ENCODE measurements around the gene HBS1L. TPM values are rescaled to one million over a fixed set of nuclear protein-coding genes. Genes with fewer than 3 reads are reported as not detected.

The HBS1L gene
- total and polyA plus RNA-seq, 9 of the 15 experiments (the other 6 are each of a cell fraction or from before 2014, with no cell fraction given): 101 to 199 (median 145) TPM

- H3K4me3 ChIP-seq: no peak overlapping the region
- ChIA-PET CTCF (ENCODE audit: low intra/inter-chr PET ratio) (no interaction called here), POLR2A (interaction anchor here (0.6 kb wide), 1 partner anchor 112 kb away, joined by 3 read pairs; no protein-coding TSS in a partner anchor)
- in situ Hi-C loops (cut with MboI) (no loop called here), intact Hi-C loops (cut with micrococcal nuclease) (loop anchor here (5.0 to 10.0 kb wide), 3 partner anchors 84 to 236 kb away; partner anchors contain the start of gene MYB)
- peaks cover 29 to 86% of the 10 kb centered on the region in 2 experiments for H3K4me1 ChIP-seq (replicated peaks in 1 of 2; ENCODE audit: control insufficient read depth in 2 of 2, insufficient read depth in 2 of 2, low read length in 2 of 2)
- H3K9me1 ChIP-seq (ENCODE audit: control insufficient read depth, insufficient read depth, low read length): no peaks in the 10 kb centered on the region
- H3K4me2 ChIP-seq (ENCODE audit: insufficient read depth, low read length): no peak overlapping the region
- H3K27me3 ChIP-seq (ENCODE audit: control insufficient read depth in 2 of 2, insufficient read depth in 2 of 2, low read length in 2 of 2): no peaks in the 10 kb centered on the region
- BruUV-seq (replicated peaks): no TSS peak
- H2AFZ ChIP-seq (ENCODE audit: low read depth, low read length): peak overlapping the region; percentile 16; the same call in 1 of the 2 replicates
- ATAC-seq (peak; percentile 63), DNase-seq (ENCODE audit: extremely low read depth in 1 of 4, low spot score in 3 of 4) (peak; percentile 52 to 60 (median 58)), FAIRE-seq (peak; percentile 52)
- H4K20me1 ChIP-seq (replicated peaks; ENCODE audit: control insufficient read depth, insufficient read depth, low read length): no peaks in the 10 kb centered on the region
- H3K27ac ChIP-seq (ENCODE audit: extremely low read depth, low read depth, low read length): peak overlapping the region; percentile 19; the same call in 1 of the 3 replicates
- no peaks in the 10 kb centered on the region for H3K36me3 ChIP-seq (ENCODE audit: control insufficient read depth, insufficient read depth, low read length)
- WGBS (ENCODE audit: insufficient coverage, low coverage, missing lambda C conversion rate): 69% methylated on average over 3 of the region's 3 CpGs
- no peaks in the 10 kb centered on the region for H3K9me3 ChIP-seq (replicated peaks; ENCODE audit: control insufficient read depth, insufficient read depth, low read depth, low read length)
- H3K79me2 ChIP-seq (ENCODE audit: control insufficient read depth, insufficient read depth, low read length): no peaks in the 10 kb centered on the region
- peak overlapping the region in 1 of 2 experiments; percentile 19; a peak in 1 of 4 replicates for H3K9ac ChIP-seq (ENCODE audit: insufficient read depth in 1 of 2, low read depth in 2 of 2, low read length in 2 of 2)
- TF ChIP-seq ESRRA (IDR thresholded peaks at IDR 0.05; ENCODE audit: borderline replicate concordance, low read depth) (no peak), ZBTB12 (CRISPR knock-in tag; IDR thresholded peaks at IDR 0.05) (peak; percentile 22; the same call in 1 of the 2 replicates), ATF1 (CRISPR knock-in tag; IDR thresholded peaks at IDR 0.05) (no peak), ATF1 (tag; IDR thresholded peaks at IDR 0.05) (0 out of 2 replicates have a peak, but pooled peaks have one; percentile 51), ZNF507 (tag; conservative IDR thresholded peaks at IDR 0.05) (no peak), MEIS2 (IDR thresholded peaks at IDR 0.05; ENCODE audit: partially characterized antibody) (peak; percentile 9), ZNF12 (CRISPR knock-in tag; IDR thresholded peaks at IDR 0.05) (no peak), MYBL2 (IDR thresholded peaks at IDR 0.05; ENCODE audit: low read depth) (no peak), MYBL2 (CRISPR knock-in tag; IDR thresholded peaks at IDR 0.05; ENCODE audit: borderline replicate concordance) (no peak), ZC3H4 (CRISPR knock-in tag; IDR thresholded peaks at IDR 0.05; ENCODE audit: borderline replicate concordance) (no peak), HOMEZ (CRISPR knock-in tag; IDR thresholded peaks at IDR 0.05) (no peak), ZNF584 (CRISPR knock-in tag; IDR thresholded peaks at IDR 0.05; ENCODE audit: low read depth) (peak; percentile 42; the same call in 1 of the 2 replicates), HINFP (tag; conservative IDR thresholded peaks at IDR 0.05; ENCODE audit: low read depth) (0 out of 2 replicates have a peak, but pooled peaks have one; percentile 9), L3MBTL2 (IDR thresholded peaks at IDR 0.05) (peak; percentile 80), C11orf30 (IDR thresholded peaks at IDR 0.05; ENCODE audit: low read depth) (peak; percentile 43; the same call in 1 of the 2 replicates)
Observed at GRCh38 chr6:135088818-135089809, 34.5 kb upstream of the HBS1L start.
